GM12878 (cell line): ENCODE results near the gene ADCY9. TPM values are rescaled to one million over a fixed set of nuclear protein-coding genes. Genes with fewer than 3 reads are reported as not detected.

Experiments used
- ATAC-seq: fragments of 200-7000 bp; cut with Tn5 transposase; 3 replicates; pipeline ENCODE4 v1.9.1; 2020; ENCODE audit warnings: mild to moderate bottlenecking, moderate library complexity
- BruUV-seq: library from RNA; stranded (reverse); fragments of 400-500 nt; replicated peaks from 2 replicates; lab custom pipeline; 2021; lab: Mats Ljungman, UMichigan
- CTCF ChIA-PET: fragments of 300-600 bp; sonication (Branson Sonifier 250); formaldehyde crosslinking; extraction: SDS; loops from one replicate; lab custom pipeline; 2021; ENCODE audit warnings: inconsistent platforms; lab: Yijun Ruan, JAX
- POLR2A ChIA-PET: fragments of 350-600 bp; formaldehyde crosslinking; extraction: SDS; loops from one replicate; lab custom pipeline; 2021; ENCODE audit warnings: inconsistent platforms; lab: Charles Lee
- RAD21 ChIA-PET: fragments of 300-600 bp; sonication (Branson Sonifier 250); formaldehyde crosslinking; loops from one replicate; lab custom pipeline; 2023; ENCODE audit warnings: antibody characterized with exemption; ENCODE audit not compliant: unreplicated experiment; lab: Charles Lee
- SMC1A ChIA-PET: fragments of 300-600 bp; sonication (Branson Sonifier 250); formaldehyde crosslinking; loops from one replicate; lab custom pipeline; 2023; ENCODE audit not compliant: unreplicated experiment, uncharacterized antibody; lab: Charles Lee
- DNase-seq: peaks from one replicate; pipeline ENCODE4 v3.0.0-alpha.2; 2011; ENCODE audit warnings: low read depth, low spot score
- FAIRE-seq: peaks from 3 replicates; lab custom pipeline; 2011; peaks lifted over from hg19 to GRCh38; lab: Jason Lieb, UNC
- H2AFZ ChIP-seq: 2 replicates; pipeline ENCODE4 v1.6.0; 2011; ENCODE audit warnings: low read depth, low read length, control low read depth; ENCODE audit not compliant: control insufficient read depth
- H3K27ac ChIP-seq: 2 replicates; pipeline ENCODE4 v1.5.1; 2011; ENCODE audit warnings: control low read depth; ENCODE audit not compliant: control insufficient read depth, insufficient read depth
- H3K27me3 ChIP-seq, 2 experiments: replicated peaks in 1 of 2; 2 replicates each; pipeline versions ENCODE4 v1.6.0 to v1.6.1; 2011; ENCODE audit warnings: low read length in 1 of 2; ENCODE audit not compliant: control insufficient read depth in 2 of 2, insufficient read depth in 2 of 2
- H3K36me3 ChIP-seq, 2 experiments: 2 replicates each; pipeline ENCODE4 v1.5.1; 2011; ENCODE audit warnings: low read length in 1 of 2; ENCODE audit not compliant: control insufficient read depth in 2 of 2, insufficient read depth in 2 of 2
- H3K4me1 ChIP-seq: 2 replicates; pipeline ENCODE4 v1.6.1; 2011; ENCODE audit warnings: mild to moderate bottlenecking, low read length, moderate library complexity, mixed read lengths; ENCODE audit not compliant: control insufficient read depth, insufficient read depth
- H3K4me2 ChIP-seq: 2 replicates; pipeline ENCODE4 v1.6.0; 2011; ENCODE audit warnings: control low read depth; ENCODE audit not compliant: control insufficient read depth, insufficient read depth
- H3K4me3 ChIP-seq: fragments of 200-600 bp; sonication (generic); 2 replicates; pipeline ENCODE4 v1.5.1; 2016
- H3K79me2 ChIP-seq: 2 replicates; pipeline ENCODE4 v1.6.0; 2011; ENCODE audit warnings: low read length; ENCODE audit not compliant: control insufficient read depth, insufficient read depth
- H3K9ac ChIP-seq: 2 replicates; pipeline ENCODE4 v1.8.0; 2011; ENCODE audit warnings: low read length, control low read depth, mixed read lengths; ENCODE audit not compliant: control insufficient read depth, insufficient read depth
- H3K9me3 ChIP-seq: replicated peaks from 3 replicates; pipeline ENCODE4 v1.5.1; 2011; ENCODE audit warnings: mild to moderate bottlenecking, low read length; ENCODE audit not compliant: control insufficient read depth, insufficient read depth
- H4K20me1 ChIP-seq: 2 replicates; pipeline ENCODE4 v1.6.0; 2011; ENCODE audit not compliant: control insufficient read depth, insufficient read depth
- BCL3 ChIP-seq: IDR thresholded peaks from 2 replicates; pipeline ENCODE4 v1.6.1; 2011; ENCODE audit warnings: borderline replicate concordance, low read depth, mild to moderate bottlenecking, moderate library complexity, low read length; ENCODE audit not compliant: insufficient read depth, poor library complexity, severe bottlenecking
- BCLAF1 ChIP-seq: fragments of 450-650 bp; IDR thresholded peaks from 2 replicates; pipeline ENCODE4 v1.6.1; 2017; ENCODE audit warnings: antibody characterized with exemption, mild to moderate bottlenecking, moderate library complexity
- CBX3 ChIP-seq: fragments of 200-600 bp; sonication (generic); IDR thresholded peaks from 2 replicates; pipeline ENCODE4 v1.6.1; 2016; ENCODE audit warnings: low read depth, borderline replicate concordance
- CEBPB ChIP-seq, 2 experiments: fragments of 150-350 bp in 1 of 2; IDR thresholded peaks; 2 replicates each; pipeline ENCODE4 v1.6.1; 2012 to 2014; ENCODE audit warnings: low read depth in 2 of 2, low read length in 2 of 2, borderline replicate concordance in 1 of 2, inconsistent platforms in 1 of 2
- CHD4 ChIP-seq: fragments of 200-600 bp; sonication (generic); IDR thresholded peaks from 2 replicates; pipeline ENCODE4 v1.6.1; 2016; ENCODE audit warnings: mild to moderate bottlenecking
- EED ChIP-seq: sonication (generic); IDR thresholded peaks from 2 replicates; pipeline ENCODE4 v1.6.1; 2016; ENCODE audit warnings: antibody characterized with exemption, low read depth
- FOXK2 ChIP-seq: fragments of 450-650 bp; IDR thresholded peaks from 2 replicates; pipeline ENCODE4 v1.6.1; 2017; ENCODE audit warnings: mild to moderate bottlenecking, moderate library complexity
- JUNB ChIP-seq: IDR thresholded peaks from 2 replicates; pipeline ENCODE4 v1.6.1; 2016; ENCODE audit warnings: antibody characterized with exemption, mild to moderate bottlenecking
- KDM1A ChIP-seq: fragments of 200-600 bp; sonication (generic); IDR thresholded peaks from 2 replicates; pipeline ENCODE4 v1.6.1; 2016; ENCODE audit warnings: borderline replicate concordance
- NRF1 ChIP-seq: conservative IDR thresholded peaks from 2 replicates; pipeline ENCODE4 v1.6.1; 2011; ENCODE audit warnings: mild to moderate bottlenecking, low read depth, low read length, improper control_type of control experiment
- RBBP5 ChIP-seq: fragments of 200-600 bp; sonication (generic); conservative IDR thresholded peaks from 2 replicates; pipeline ENCODE4 v1.6.1; 2016
- RELA ChIP-seq: fragments of 450-650 bp; IDR thresholded peaks from 2 replicates; pipeline ENCODE4 v1.8.0; 2014; ENCODE audit warnings: borderline replicate concordance; ENCODE audit not compliant: partially characterized antibody
- SKIL ChIP-seq: fragments of 450-650 bp; IDR thresholded peaks from 2 replicates; pipeline ENCODE4 v1.6.1; 2017; ENCODE audit warnings: mild to moderate bottlenecking, low read depth, inconsistent platforms; ENCODE audit not compliant: poor library complexity, severe bottlenecking
- ZBTB11 ChIP-seq: fragments of 450-650 bp; formaldehyde crosslinking; IDR thresholded peaks from 2 replicates; pipeline ENCODE4 v1.5.0; 2022; ENCODE audit warnings: mild to moderate bottlenecking, missing genetic modification characterization
- ZNF207 ChIP-seq: fragments of 450-650 bp; IDR thresholded peaks from 2 replicates; pipeline ENCODE4 v1.6.1; 2014; ENCODE audit warnings: antibody characterized with exemption, mild to moderate bottlenecking, borderline replicate concordance
- WGBS: methylation state at CpG from one replicate; pipeline ENCODE4 v1.1.6; 2016; ENCODE audit warnings: low lambda C conversion rate; ENCODE audit not compliant: insufficient replicate concordance, insufficient coverage; ENCODE audit errors: missing lambda C conversion rate; 5-methylcytosine and 5-hydroxymethylcytosine counted together
- in situ Hi-C: fragments of 300-500 bp; cut with MboI; formaldehyde crosslinking; loops from 9 replicates; pipeline ENCODE4 v1.14.3; 2018; ENCODE audit warnings: mixed read lengths
- intact Hi-C: fragments of 100-400 bp; cut with micrococcal nuclease; formaldehyde crosslinking; loops from one replicate; pipeline ENCODE4 v1.14.2; 2022; ENCODE audit not compliant: unreplicated experiment
- polyA plus RNA-seq, 11 experiments: library from polyadenylated mRNA; depleted of rRNA in 4 of 11; unstranded in 6 of 11; stranded (reverse) in 5 of 11; fragments of >200 nt; fragmentation: Nextera tagmentation in 4 of 11; fragmentation: Illumina TruSeq in 1 of 11; extraction: Ambion mirVana in 4 of 11; extraction: Trizol in 1 of 11; gene quantifications; 1 replicate in 1 of 11; 2 replicates in 10 of 11; pipeline versions ENCODE4 v1.2.1 to v1.2.3, GENCODE V29; 2011 to 2016; ENCODE audit warnings: inconsistent platforms in 2 of 11, missing spikeins in 2 of 11, low read depth in 1 of 11
- total RNA-seq, 4 experiments: library from RNA; depleted of rRNA in 3 of 4; stranded (reverse); fragments of >200 nt in 3 of 4; fragmentation: Illumina TruSeq in 1 of 4; extraction: Trizol in 1 of 4; gene quantifications; 2 replicates each; pipeline versions ENCODE4 v1.2.1 to v1.2.3, GENCODE V29; 2013 to 2021

ADCY9 gene
- total and polyA plus RNA-seq, 10 of the 15 experiments (the other 5 are each of a cell fraction or from before 2014, with no cell fraction given), result 0.09 to 0.41 (median 0.15) TPM; not detected in 3

- no peak overlapping the region for H2AFZ ChIP-seq
- ChIA-PET CTCF (interaction anchor here (0.8 kb wide), 1 partner anchor 245 kb away, joined by 3 read pairs; no protein-coding TSS in a partner anchor), RAD21 (no interaction called here), SMC1A (no interaction called here), POLR2A (no interaction called here)
- ATAC-seq (no peak), FAIRE-seq (no peak), DNase-seq (no peak)
- intact Hi-C loops, result no loop called here
- no TSS peak for BruUV-seq
- H3K79me2 ChIP-seq, result no peaks in the 10 kb centered on the region
- no peaks in the 10 kb centered on the region for H3K4me1 ChIP-seq
- H3K9ac ChIP-seq, result no peak overlapping the region
- no peaks in the 10 kb centered on the region for H3K9me3 ChIP-seq
- H3K27me3 ChIP-seq, result no peaks in the 10 kb centered on the region; a peak in 1 of 4 replicates
- no peaks in the 10 kb centered on the region for H4K20me1 ChIP-seq
- WGBS, result 37% methylated on average over 6 of the region's 6 CpGs
- no peak overlapping the region for H3K4me2 ChIP-seq
- no peak overlapping the region for H3K4me3 ChIP-seq
- in situ Hi-C loops, result no loop called here
- H3K36me3 ChIP-seq, result no peaks in the 10 kb centered on the region
- no peak overlapping the region for H3K27ac ChIP-seq
- no peak for TF ChIP-seq ZNF207
- no peak for TF ChIP-seq CBX3
- no peak for TF ChIP-seq BCLAF1
- TF ChIP-seq BCL3, result no peak
- TF ChIP-seq CHD4, result no peak
- TF ChIP-seq FOXK2, result no peak
- no peak for TF ChIP-seq KDM1A
- TF ChIP-seq RELA, result no peak
- TF ChIP-seq JUNB, result no peak
- TF ChIP-seq CEBPB (IDR thresholded peaks at IDR 0.05; ENCODE audit: borderline replicate concordance in 1 of 2, low read depth in 2 of 2, low read length in 2 of 2), result no peak
- TF ChIP-seq EED, result no peak
- TF ChIP-seq ZBTB11 (CRISPR knock-in tag), result no peak
- TF ChIP-seq RBBP5, result no peak
- no peak for TF ChIP-seq SKIL
- no peak for TF ChIP-seq NRF1
These were observed 107.1 kb downstream of the ADCY9 start for GRCh38 chr16:4009177-4009576.
